IMR-90 (cell line): ENCODE measurements around the gene MDM1.

Experiments used
- CEBPB ChIP-seq: IDR thresholded peaks from 2 replicates; pipeline ENCODE4 v1.6.1; 2012; ENCODE audit warnings: low read depth, low read length, improper control_type of control experiment
- MAFK ChIP-seq: IDR thresholded peaks from 2 replicates; pipeline ENCODE4 v1.6.1; 2012; ENCODE audit warnings: low read depth, low read length, improper control_type of control experiment
- POLR2A ChIP-seq: IDR thresholded peaks from 2 replicates; pipeline ENCODE4 v1.6.1; 2012; ENCODE audit warnings: mild to moderate bottlenecking, low read depth, low read length
- RCOR1 ChIP-seq: IDR thresholded peaks from 2 replicates; pipeline ENCODE4 v1.6.1; 2012; ENCODE audit warnings: mild to moderate bottlenecking, low read length, improper control_type of control experiment; ENCODE audit not compliant: insufficient replicate concordance
- TF ChIP-seq, protein P1 (sequence below): conservative IDR thresholded peaks from 2 replicates; pipeline ENCODE4 v1.5.1; 2012; ENCODE audit warnings: mild to moderate bottlenecking, low read depth, low read length, improper control_type of control experiment

DNA sequence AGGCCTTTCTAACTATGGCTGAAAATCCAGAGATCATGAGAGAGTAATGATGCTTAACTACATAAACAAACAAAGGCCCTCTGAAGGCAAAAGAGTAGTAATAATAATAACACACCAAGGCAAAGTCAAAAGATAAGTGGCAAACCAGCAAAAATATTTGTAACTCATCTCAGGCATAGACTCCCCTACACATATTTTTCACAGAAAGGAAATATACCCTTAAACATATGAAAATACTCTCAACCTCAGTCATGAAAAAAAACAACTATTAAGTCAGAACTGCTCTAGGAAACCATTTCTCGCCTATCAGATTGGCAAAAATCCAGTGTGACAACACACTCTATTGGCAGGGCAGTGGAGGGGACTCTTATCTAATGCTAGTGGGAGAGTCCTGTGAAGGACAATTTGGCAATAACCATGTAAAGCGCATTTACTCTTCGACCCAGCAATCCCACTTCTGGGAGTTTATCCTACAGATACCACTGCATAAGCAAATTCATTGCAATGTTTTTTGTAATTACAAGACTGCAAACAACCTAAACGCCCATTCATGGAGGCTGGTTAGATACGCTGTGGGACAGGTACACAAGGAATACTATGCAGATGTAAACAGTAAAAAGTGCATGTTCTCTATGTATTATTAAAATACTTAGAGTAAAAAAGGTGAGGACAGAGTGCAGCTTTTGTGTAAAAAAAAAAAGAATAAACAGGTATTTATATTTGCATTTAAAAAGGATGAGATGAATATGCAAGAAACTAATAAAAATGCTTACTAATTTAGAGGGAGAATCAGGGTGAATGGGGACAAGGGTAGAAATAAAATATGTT lies 52.7 kb downstream of the MDM1 start:
- TF ChIP-seq POLR2A (no peak), MAFK (no peak), RCOR1 (no peak), CEBPB (no peak)
- TF ChIP-seq, protein P1, sequence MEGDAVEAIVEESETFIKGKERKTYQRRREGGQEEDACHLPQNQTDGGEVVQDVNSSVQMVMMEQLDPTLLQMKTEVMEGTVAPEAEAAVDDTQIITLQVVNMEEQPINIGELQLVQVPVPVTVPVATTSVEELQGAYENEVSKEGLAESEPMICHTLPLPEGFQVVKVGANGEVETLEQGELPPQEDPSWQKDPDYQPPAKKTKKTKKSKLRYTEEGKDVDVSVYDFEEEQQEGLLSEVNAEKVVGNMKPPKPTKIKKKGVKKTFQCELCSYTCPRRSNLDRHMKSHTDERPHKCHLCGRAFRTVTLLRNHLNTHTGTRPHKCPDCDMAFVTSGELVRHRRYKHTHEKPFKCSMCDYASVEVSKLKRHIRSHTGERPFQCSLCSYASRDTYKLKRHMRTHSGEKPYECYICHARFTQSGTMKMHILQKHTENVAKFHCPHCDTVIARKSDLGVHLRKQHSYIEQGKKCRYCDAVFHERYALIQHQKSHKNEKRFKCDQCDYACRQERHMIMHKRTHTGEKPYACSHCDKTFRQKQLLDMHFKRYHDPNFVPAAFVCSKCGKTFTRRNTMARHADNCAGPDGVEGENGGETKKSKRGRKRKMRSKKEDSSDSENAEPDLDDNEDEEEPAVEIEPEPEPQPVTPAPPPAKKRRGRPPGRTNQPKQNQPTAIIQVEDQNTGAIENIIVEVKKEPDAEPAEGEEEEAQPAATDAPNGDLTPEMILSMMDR: no peak
